HG03378 (cell line): ENCODE data around the gene LRRC41.
"Not testable (repeated sequence)": the region's sequence is repeated elsewhere in the genome, so short reads cannot be mapped to it uniquely, and the experiment has no call there.

Experiments used
- ATAC-seq: cut with Tn5 transposase; IDR thresholded peaks from one replicate; pipeline ENCODE4 v1.9.1; 2021; ENCODE audit warnings: mild to moderate bottlenecking, moderate library complexity; ENCODE audit not compliant: unreplicated experiment

LRRC41 gene

GRCh38 chr1:46303038-46303871, at the start of gene LRRC41, which contains the start of gene UQCRH:
Gene LRRC41 (minus strand): TSS chr1:46303616. CDS start chr1:46303322, 294 bp downstream.
Gene UQCRH (plus strand): TSS chr1:46303698. CDS start chr1:46303767, 69 bp downstream.
- ATAC-seq, result peak; percentile 87

GRCh38 chr1:46352363-46352762, 48.9 kb upstream of the LRRC41 start:
- ATAC-seq, result no peak

GRCh38 chr1:46345281-46345680, 41.9 kb upstream of the LRRC41 start:
- ATAC-seq, result no peak

GRCh38 chr1:46344481-46344880, 41.1 kb upstream of the LRRC41 start:
- ATAC-seq, result no peak

GRCh38 chr1:46343705-46344104, 40.3 kb upstream of the LRRC41 start:
- no peak for ATAC-seq

- ATAC-seq, result no peak
Observed at GRCh38 chr1:46343351-46343695, 39.9 kb upstream of the LRRC41 start.

GRCh38 chr1:46342677-46343350, 39.4 kb upstream of the LRRC41 start:
- ATAC-seq, result no peak

GRCh38 chr1:46342084-46342656, 38.8 kb upstream of the LRRC41 start:
- ATAC-seq, result no peak

GRCh38 chr1:46341222-46342083, 38.0 kb upstream of the LRRC41 start:
- no peak for ATAC-seq

GRCh38 chr1:46340404-46341221, 37.2 kb upstream of the LRRC41 start, which contains the start of gene NSUN4:
Gene NSUN4 (plus strand): TSS chr1:46340807. CDS start chr1:46340827, 20 bp downstream.
- peak; percentile 65 for ATAC-seq

- not testable (repeated sequence) for ATAC-seq
Observed at GRCh38 chr1:46337409-46337808, 34.0 kb upstream of the LRRC41 start.

- ATAC-seq, result no peak
Observed at GRCh38 chr1:46335081-46335480, 31.7 kb upstream of the LRRC41 start.

- ATAC-seq, result no peak
Observed at GRCh38 chr1:46334030-46334384, 30.6 kb upstream of the LRRC41 start.

- peak; percentile 65 for ATAC-seq
Observed at GRCh38 chr1:46333300-46334029, 30.0 kb upstream of the LRRC41 start.

- not testable (repeated sequence) for ATAC-seq
Observed at GRCh38 chr1:46331786-46332540, 28.5 kb upstream of the LRRC41 start.

GRCh38 chr1:46330381-46330780, 27.0 kb upstream of the LRRC41 start:
- not testable (repeated sequence) for ATAC-seq

- not testable (repeated sequence) for ATAC-seq
Observed at GRCh38 chr1:46329807-46330206, 26.4 kb upstream of the LRRC41 start.

- ATAC-seq, result not testable (repeated sequence)
Observed at GRCh38 chr1:46328182-46328581, 24.8 kb upstream of the LRRC41 start.
